Right atrium auricular region (tissue), 2 donors: ENCODE results near the gene TFF1. TPM values are rescaled to one million over a fixed set of nuclear protein-coding genes. Genes with fewer than 3 reads are reported as not detected.

Experiments
- DNase-seq: peaks from one replicate; pipeline ENCODE4 v3.0.0-alpha.2; 2019; ENCODE audit warnings: low spot score
- H3K27ac ChIP-seq, 2 donors: fragments of 200-600 bp; sonication (generic); 1 replicate in 1 of 2; 2 replicates in 1 of 2; pipeline ENCODE4 v1.5.1; 2016 to 2019
- H3K27me3 ChIP-seq, 2 donors: fragments of 200-600 bp; sonication (generic); one replicate each; pipeline versions ENCODE4 v1.5.1 to v1.6.0; 2017 to 2019
- H3K36me3 ChIP-seq: fragments of 200-600 bp; sonication (generic); one replicate; pipeline ENCODE4 v1.5.1; 2016
- H3K4me1 ChIP-seq, 2 donors: fragments of 200-600 bp; sonication (generic); one replicate each; pipeline versions ENCODE4 v1.5.1 to v1.6.0; 2017 to 2019
- H3K4me3 ChIP-seq, 2 donors: fragments of 200-600 bp; sonication (generic); 1 replicate in 1 of 2; 2 replicates in 1 of 2; pipeline ENCODE4 v1.5.1; 2017 to 2019; ENCODE audit warnings: mild to moderate bottlenecking in 1 of 2, moderate library complexity in 1 of 2
- H3K9me3 ChIP-seq, 2 donors: fragments of 200-600 bp; sonication (generic); one replicate each; pipeline ENCODE4 v1.5.1; 2019
- total RNA-seq, 2 donors: library from RNA; depleted of rRNA; stranded (reverse); fragments of >200 nt; gene quantifications; one replicate each; pipeline ENCODE4 v1.1.0, GENCODE V29; 2016
- TF ChIP-seq, protein P1 (sequence below), 2 donors: fragments of 200-600 bp; sonication (generic); IDR thresholded peaks; one replicate each; pipeline ENCODE4 v1.5.1; 2019; ENCODE audit warnings: antibody characterized with exemption in 2 of 2

TFF1 gene
- total RNA-seq, 2 donors from 2014 or later, result not detected

DNA sequence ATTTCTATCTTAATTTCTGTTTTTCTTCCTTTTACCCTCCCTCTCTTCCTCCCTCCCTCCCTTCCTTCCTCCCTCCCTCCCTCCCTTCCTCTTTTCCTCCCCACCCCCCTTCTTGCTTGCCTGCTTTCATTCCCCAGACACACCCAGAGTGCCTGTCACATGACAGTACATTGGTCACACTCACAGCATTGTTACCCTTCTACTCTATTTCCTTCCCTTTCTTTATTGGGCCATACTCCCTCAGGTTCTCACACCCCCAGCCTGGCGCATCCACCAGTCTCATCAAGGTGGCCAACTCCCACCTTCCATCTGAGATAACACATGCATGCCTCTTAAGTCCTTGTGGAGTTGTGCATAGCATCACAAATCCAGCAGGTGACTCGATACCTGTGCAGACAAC, 18.7 kb upstream of the TFF1 start:
- H3K27me3 ChIP-seq, result no peaks in the 10 kb centered on the region

DNA sequence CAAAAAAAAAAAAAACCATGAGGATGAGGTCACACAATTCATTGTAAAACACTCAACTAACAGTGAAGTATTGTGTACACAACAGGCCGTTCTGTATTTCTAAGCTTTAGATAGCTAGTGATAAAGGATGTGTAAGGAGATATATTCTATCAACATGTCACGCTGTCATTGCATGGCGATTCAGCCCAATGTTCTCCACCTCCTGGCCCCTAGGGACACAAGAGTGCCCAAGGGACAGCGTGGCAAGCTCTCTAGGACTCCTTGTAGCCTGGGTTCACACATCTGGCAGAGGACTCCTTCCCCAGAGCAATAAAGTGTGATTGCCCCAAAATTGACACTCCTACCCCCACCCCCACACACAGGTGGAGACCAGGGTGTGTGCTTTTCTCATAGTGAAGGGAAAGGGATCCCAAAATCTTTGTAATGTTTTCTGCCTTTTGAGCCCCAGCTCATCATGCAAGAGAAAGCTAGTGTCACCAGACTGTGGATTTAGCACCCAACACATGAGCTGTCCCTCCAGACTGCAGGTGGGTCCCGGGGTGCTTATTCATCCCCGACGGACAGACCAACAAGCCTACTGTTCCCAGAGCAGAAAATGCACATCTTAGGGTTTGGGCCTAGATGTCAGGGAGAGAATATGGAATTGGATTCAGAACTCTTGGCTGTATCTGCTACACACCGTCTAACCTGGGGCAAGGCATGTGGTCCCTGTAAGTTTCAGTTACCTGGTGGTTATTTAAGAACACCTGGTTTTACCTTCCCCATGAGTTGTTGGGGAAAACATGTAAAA, 18.0 kb upstream of the TFF1 start:
- H3K36me3 ChIP-seq, result no peaks in the 10 kb centered on the region
- DNase-seq, result no peak
- H3K27ac ChIP-seq, result no peak overlapping the region
- no peak overlapping the region for H3K4me3 ChIP-seq
- H3K4me1 ChIP-seq, result no peaks in the 10 kb centered on the region
- peaks cover 0 to 15% of the 10 kb centered on the region in 2 donors for H3K9me3 ChIP-seq
- H3K27me3 ChIP-seq, result no peaks in the 10 kb centered on the region
- TF ChIP-seq, protein P1, sequence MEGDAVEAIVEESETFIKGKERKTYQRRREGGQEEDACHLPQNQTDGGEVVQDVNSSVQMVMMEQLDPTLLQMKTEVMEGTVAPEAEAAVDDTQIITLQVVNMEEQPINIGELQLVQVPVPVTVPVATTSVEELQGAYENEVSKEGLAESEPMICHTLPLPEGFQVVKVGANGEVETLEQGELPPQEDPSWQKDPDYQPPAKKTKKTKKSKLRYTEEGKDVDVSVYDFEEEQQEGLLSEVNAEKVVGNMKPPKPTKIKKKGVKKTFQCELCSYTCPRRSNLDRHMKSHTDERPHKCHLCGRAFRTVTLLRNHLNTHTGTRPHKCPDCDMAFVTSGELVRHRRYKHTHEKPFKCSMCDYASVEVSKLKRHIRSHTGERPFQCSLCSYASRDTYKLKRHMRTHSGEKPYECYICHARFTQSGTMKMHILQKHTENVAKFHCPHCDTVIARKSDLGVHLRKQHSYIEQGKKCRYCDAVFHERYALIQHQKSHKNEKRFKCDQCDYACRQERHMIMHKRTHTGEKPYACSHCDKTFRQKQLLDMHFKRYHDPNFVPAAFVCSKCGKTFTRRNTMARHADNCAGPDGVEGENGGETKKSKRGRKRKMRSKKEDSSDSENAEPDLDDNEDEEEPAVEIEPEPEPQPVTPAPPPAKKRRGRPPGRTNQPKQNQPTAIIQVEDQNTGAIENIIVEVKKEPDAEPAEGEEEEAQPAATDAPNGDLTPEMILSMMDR (IDR thresholded peaks at IDR 0.05), result no peak

More for the DNA sequence above, 18.7 kb upstream of the TFF1 start:
- no peak overlapping the region for H3K27ac ChIP-seq
- H3K36me3 ChIP-seq, result no peaks in the 10 kb centered on the region
- H3K4me3 ChIP-seq, result no peak overlapping the region
- H3K9me3 ChIP-seq, result peaks cover 0 to 15% of the 10 kb centered on the region in 2 donors
- TF ChIP-seq, protein P1 (IDR thresholded peaks at IDR 0.05), result no peak
- no peak for DNase-seq
- no peaks in the 10 kb centered on the region for H3K4me1 ChIP-seq

GRCh38 chr21:42383331-42383730, 17.0 kb upstream of the TFF1 start:
- Histone ChIP-seq H3K27ac (no peak overlapping the region), H3K36me3 (no peaks in the 10 kb centered on the region), H3K27me3 (no peaks in the 10 kb centered on the region), H3K4me3 (no peak overlapping the region), H3K9me3 (peaks cover 0 to 15% of the 10 kb centered on the region in 2 donors), H3K4me1 (no peaks in the 10 kb centered on the region)
- DNase-seq, result no peak
- TF ChIP-seq, protein P1 (IDR thresholded peaks at IDR 0.05), result no peak

DNA sequence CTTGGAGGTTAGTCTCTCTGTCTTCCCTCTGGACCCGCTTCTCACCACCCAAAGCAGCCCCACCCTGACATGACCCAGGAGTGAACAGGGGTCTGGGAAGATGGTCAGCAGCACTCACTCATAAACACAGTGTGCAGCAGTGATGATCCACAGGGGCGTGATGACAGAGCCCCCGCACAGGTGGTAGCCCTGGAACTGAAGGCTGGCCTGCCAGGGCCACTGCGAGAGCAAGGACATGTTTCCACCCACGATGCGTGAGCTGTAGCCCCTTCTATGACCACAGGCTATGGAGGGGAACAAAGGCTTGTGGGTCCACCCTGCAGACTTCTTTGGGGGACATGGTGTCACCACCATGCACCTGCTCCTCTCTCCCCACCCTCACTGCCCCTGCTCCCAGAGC, 16.6 kb upstream of the TFF1 start:
- no peak overlapping the region for H3K27ac ChIP-seq
- TF ChIP-seq, protein P1 (IDR thresholded peaks at IDR 0.05), result no peak
- no peaks in the 10 kb centered on the region for H3K4me1 ChIP-seq
- no peak for DNase-seq
- H3K9me3 ChIP-seq, result peaks cover 0 to 15% of the 10 kb centered on the region in 2 donors
- H3K4me3 ChIP-seq, result no peak overlapping the region
- H3K36me3 ChIP-seq, result no peaks in the 10 kb centered on the region
- H3K27me3 ChIP-seq, result no peaks in the 10 kb centered on the region

DNA sequence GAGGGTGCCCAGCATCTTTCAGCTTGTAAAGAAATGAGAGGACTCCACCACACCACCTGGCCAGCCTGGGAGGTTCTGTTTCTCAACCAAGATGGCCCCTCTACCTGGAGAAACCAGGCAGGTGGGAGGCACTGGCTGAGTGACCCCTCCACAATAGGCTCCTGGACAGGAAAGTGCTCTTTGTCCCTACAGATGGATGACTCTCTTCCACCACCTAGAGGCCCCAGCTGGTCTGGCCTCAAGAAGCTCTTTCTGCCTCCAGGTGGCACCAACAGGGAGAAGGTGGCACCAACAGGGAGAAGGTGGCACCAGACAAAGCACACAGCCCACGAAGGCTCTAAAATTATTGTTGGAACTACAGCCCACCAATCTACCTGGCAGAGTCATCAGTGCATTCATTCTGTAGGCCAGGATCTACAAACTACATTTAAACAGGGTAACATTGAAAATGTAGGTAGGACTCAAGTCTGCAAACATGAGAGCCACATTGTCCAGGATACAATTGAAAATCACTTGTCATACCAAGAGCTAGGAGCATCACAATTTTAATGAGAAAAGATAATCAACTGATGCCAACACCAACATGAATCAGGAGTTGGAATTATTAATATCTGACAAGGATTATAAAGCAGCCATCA, 15.1 kb upstream of the TFF1 start:
- H3K27me3 ChIP-seq, result no peaks in the 10 kb centered on the region
- H3K27ac ChIP-seq, result no peak overlapping the region
- peaks cover 0 to 15% of the 10 kb centered on the region in 2 donors for H3K9me3 ChIP-seq
- TF ChIP-seq, protein P1 (IDR thresholded peaks at IDR 0.05), result peak in 1 of 2 donors; percentile 36
- H3K4me1 ChIP-seq, result no peaks in the 10 kb centered on the region
- DNase-seq, result no peak
- no peak overlapping the region for H3K4me3 ChIP-seq
- no peaks in the 10 kb centered on the region for H3K36me3 ChIP-seq
